Natural killer cell (primary cell): ENCODE data around the gene COA3. TPM values are rescaled to one million over a fixed set of nuclear protein-coding genes. Genes with fewer than 3 reads are reported as not detected.

Experiments
- ATAC-seq, 3 donors: fragments of 150-1000 bp in 2 of 3; fragments of 200-7000 bp in 1 of 3; cut with Tn5 transposase; 1 replicate in 1 of 3; 2 replicates in 2 of 3; pipeline ENCODE4 v1.10.0; 2021; ENCODE audit warnings: mild to moderate bottlenecking in 2 of 3, moderate library complexity in 2 of 3
- DNase-seq, 2 donors: peaks; one replicate each; pipeline versions ENCODE4 v3.0.0 to v3.0.0-alpha.2; 2013 to 2021; ENCODE audit warnings: mixed read lengths in 1 of 2
- H3K27ac ChIP-seq: one replicate; pipeline ENCODE4 v1.5.1; 2013; ENCODE audit warnings: mild to moderate bottlenecking, low read length
- H3K27me3 ChIP-seq: one replicate; pipeline ENCODE4 v1.6.1; 2013; ENCODE audit warnings: low read length; ENCODE audit not compliant: control insufficient read depth, insufficient read depth
- H3K36me3 ChIP-seq: one replicate; pipeline ENCODE4 v1.6.1; 2013; ENCODE audit warnings: low read length; ENCODE audit not compliant: control insufficient read depth, insufficient read depth
- H3K4me1 ChIP-seq: one replicate; pipeline ENCODE4 v1.6.1; 2013; ENCODE audit warnings: low read length; ENCODE audit not compliant: control insufficient read depth, insufficient read depth
- H3K4me3 ChIP-seq: one replicate; pipeline ENCODE4 v1.5.1; 2013; ENCODE audit warnings: low read length
- H3K9me3 ChIP-seq: one replicate; pipeline ENCODE4 v1.6.1; 2013; ENCODE audit warnings: low read length; ENCODE audit not compliant: control insufficient read depth, insufficient read depth
- H3K27ac Mint-ChIP-seq, 2 donors: one replicate each; pipeline ENCODE4 v1.8.0; 2022; ENCODE audit warnings: mild to moderate bottlenecking in 2 of 2, mixed read lengths in 2 of 2, moderate library complexity in 1 of 2
- H3K27me3 Mint-ChIP-seq, 2 donors: one replicate each; pipeline ENCODE4 v1.8.0; 2022; ENCODE audit warnings: low read depth in 2 of 2, mixed read lengths in 2 of 2
- H3K36me3 Mint-ChIP-seq: one replicate; pipeline ENCODE4 v1.8.0; 2022; ENCODE audit warnings: mixed read lengths
- H3K4me1 Mint-ChIP-seq, 2 donors: one replicate each; pipeline ENCODE4 v1.8.0; 2022; ENCODE audit warnings: mixed read lengths in 2 of 2
- H3K4me3 Mint-ChIP-seq: one replicate; pipeline ENCODE4 v1.8.0; 2022; ENCODE audit warnings: mild to moderate bottlenecking, moderate library complexity, mixed read lengths
- H3K9me3 Mint-ChIP-seq, 2 donors: one replicate each; pipeline ENCODE4 v1.8.0; 2022; ENCODE audit warnings: mixed read lengths in 2 of 2
- CTCF ChIP-seq: fragments of 200-600 bp; IDR thresholded peaks from one replicate; pipeline ENCODE4 v1.8.0; 2022; ENCODE audit warnings: antibody characterized with exemption
- WGBS: methylation state at CpG from one replicate; pipeline ENCODE4 v1.1.7; 2013; ENCODE audit warnings: missing lambda C conversion rate; ENCODE audit not compliant: insufficient coverage; 5-methylcytosine and 5-hydroxymethylcytosine counted together
- intact Hi-C: fragments of 100-400 bp; cut with micrococcal nuclease; formaldehyde crosslinking; loops from one replicate; pipeline ENCODE4 v1.14.2; 2022
- total RNA-seq, 4 donors: library from RNA; stranded (reverse); fragments of 120-200 nt in 1 of 4; gene quantifications; one replicate each; pipeline versions ENCODE4 v1.2.3 to v1.2.4, GENCODE V29; 2013 to 2022

The COA3 gene
- total RNA-seq, 3 donors from 2014 or later (not counting 1 experiment from before 2014, with no cell fraction given), result 12.9 to 19.3 (median 13.1) TPM

GRCh38 chr17:42821176-42821575, 22.7 kb upstream of the COA3 start:
- intact Hi-C loops, result no loop called here
- H3K27me3 ChIP-seq, result no peaks in the 10 kb centered on the region
- TF ChIP-seq CTCF, result no peak
- Mint-ChIP-seq H3K36me3 (no peaks in the 10 kb centered on the region), H3K27me3 (no peaks in the 10 kb centered on the region), H3K27ac (peak overlapping the region in 1 of 2 donors; percentile 61), H3K4me3 (peak overlapping the region; percentile 42), H3K9me3 (no peaks in the 10 kb centered on the region), H3K4me1 (peaks cover 19 to 26% of the 10 kb centered on the region in 2 donors)
- ATAC-seq, result no peak
- DNase-seq, result no peak
- 100% methylated on average over 3 of the region's 7 CpGs for WGBS
- peaks cover 18% of the 10 kb centered on the region for H3K4me1 ChIP-seq
- no peak overlapping the region for H3K27ac ChIP-seq
- no peak overlapping the region for H3K4me3 ChIP-seq
- H3K9me3 ChIP-seq, result no peaks in the 10 kb centered on the region
- H3K36me3 ChIP-seq, result peaks cover 40% of the 10 kb centered on the region

GRCh38 chr17:42819939-42820535, 21.5 kb upstream of the COA3 start:
- Histone ChIP-seq H3K4me1 (peaks cover 18% of the 10 kb centered on the region), H3K27ac (no peak overlapping the region), H3K27me3 (no peaks in the 10 kb centered on the region), H3K36me3 (peaks cover 51% of the 10 kb centered on the region), H3K4me3 (no peak overlapping the region), H3K9me3 (no peaks in the 10 kb centered on the region)
- Mint-ChIP-seq H3K27me3 (no peaks in the 10 kb centered on the region), H3K36me3 (no peaks in the 10 kb centered on the region), H3K4me3 (no peak overlapping the region), H3K4me1 (peaks cover 19 to 26% of the 10 kb centered on the region in 2 donors), H3K27ac (peak overlapping the region in 1 of 2 donors; percentile 51), H3K9me3 (no peaks in the 10 kb centered on the region)
- peak; percentile 73 for TF ChIP-seq CTCF
- WGBS, result 41% methylated on average over 2 of the region's 2 CpGs
- peak; percentile 52 to 77 for DNase-seq
- intact Hi-C loops, result no loop called here
- ATAC-seq, result peak in 1 of 3 donors; percentile 21

GRCh38 chr17:42818379-42818778, 19.9 kb upstream of the COA3 start:
- Histone ChIP-seq H3K27ac (no peak overlapping the region), H3K9me3 (no peaks in the 10 kb centered on the region), H3K4me3 (no peak overlapping the region), H3K27me3 (no peaks in the 10 kb centered on the region), H3K4me1 (peaks cover 7% of the 10 kb centered on the region), H3K36me3 (peaks cover 68% of the 10 kb centered on the region)
- H3K9me3 Mint-ChIP-seq, result no peaks in the 10 kb centered on the region
- WGBS, result 97% methylated on average over 5 of the region's 5 CpGs
- no peaks in the 10 kb centered on the region for H3K36me3 Mint-ChIP-seq
- H3K4me3 Mint-ChIP-seq, result no peak overlapping the region
- H3K4me1 Mint-ChIP-seq, result peaks cover 8 to 14% of the 10 kb centered on the region in 2 donors
- intact Hi-C loops, result no loop called here
- ATAC-seq (no peak), DNase-seq (no peak)
- H3K27me3 Mint-ChIP-seq, result no peaks in the 10 kb centered on the region
- H3K27ac Mint-ChIP-seq, result no peak overlapping the region
- TF ChIP-seq CTCF, result no peak

GRCh38 chr17:42817866-42818265, 19.4 kb upstream of the COA3 start:
- no peaks in the 10 kb centered on the region for H3K27me3 ChIP-seq
- DNase-seq, result no peak
- ATAC-seq, result no peak
- H3K4me1 ChIP-seq, result peaks cover 3% of the 10 kb centered on the region
- 68% methylated on average over 1 of the region's 1 CpG for WGBS
- intact Hi-C loops, result no loop called here
- no peak for TF ChIP-seq CTCF
- H3K4me1 Mint-ChIP-seq, result peaks cover 5 to 11% of the 10 kb centered on the region in 2 donors
- H3K9me3 ChIP-seq, result no peaks in the 10 kb centered on the region
- H3K27ac Mint-ChIP-seq, result no peak overlapping the region
- H3K4me3 ChIP-seq, result no peak overlapping the region
- H3K4me3 Mint-ChIP-seq, result no peak overlapping the region
- no peaks in the 10 kb centered on the region for H3K9me3 Mint-ChIP-seq
- peaks cover 69% of the 10 kb centered on the region for H3K36me3 ChIP-seq
- no peaks in the 10 kb centered on the region for H3K36me3 Mint-ChIP-seq
- H3K27ac ChIP-seq, result no peak overlapping the region
- no peaks in the 10 kb centered on the region for H3K27me3 Mint-ChIP-seq
